Measurements from ENCODE around the gene PCDHGA9.
"Not testable (repeated sequence)": the region's sequence is repeated elsewhere in the genome, so short reads cannot be mapped to it uniquely, and the experiment has no call there.

- TF ChIP-seq POLR2A (IDR thresholded peaks at IDR 0.05) = not testable (repeated sequence)
- TF ChIP-seq CTCF (IDR thresholded peaks at IDR 0.05) = peak in 4 of 7 experiments; percentile 27 to 34 (median 32)
Observed at GRCh38 chr5:141387557-141388311, 14.8 kb upstream of the PCDHGA9 start, which contains the start of gene PCDHGB4.

All from body of pancreas (tissue), 4 donors.